GM15510 (cell line): ENCODE results near the gene NUDT8.

Experiments used
- POLR2A ChIP-seq: IDR thresholded peaks from 3 replicates; pipeline ENCODE4 v1.6.1; 2011; ENCODE audit warnings: borderline replicate concordance; ENCODE audit not compliant: insufficient read length; ENCODE audit errors: extremely low read depth

The NUDT8 gene

GRCh38 chr11:67611165-67611564, 18.6 kb downstream of the NUDT8 start:
- TF ChIP-seq POLR2A = no peak

GRCh38 chr11:67610302-67610868, 19.4 kb downstream of the NUDT8 start:
- TF ChIP-seq POLR2A = no peak

- TF ChIP-seq POLR2A = no peak
These were observed 20.4 kb downstream of the NUDT8 start for GRCh38 chr11:67609316-67609715.

GRCh38 chr11:67608486-67608885, 21.3 kb downstream of the NUDT8 start:
- no peak for TF ChIP-seq POLR2A

- no peak for TF ChIP-seq POLR2A
These were observed 22.2 kb downstream of the NUDT8 start for GRCh38 chr11:67607507-67607906.

DNA sequence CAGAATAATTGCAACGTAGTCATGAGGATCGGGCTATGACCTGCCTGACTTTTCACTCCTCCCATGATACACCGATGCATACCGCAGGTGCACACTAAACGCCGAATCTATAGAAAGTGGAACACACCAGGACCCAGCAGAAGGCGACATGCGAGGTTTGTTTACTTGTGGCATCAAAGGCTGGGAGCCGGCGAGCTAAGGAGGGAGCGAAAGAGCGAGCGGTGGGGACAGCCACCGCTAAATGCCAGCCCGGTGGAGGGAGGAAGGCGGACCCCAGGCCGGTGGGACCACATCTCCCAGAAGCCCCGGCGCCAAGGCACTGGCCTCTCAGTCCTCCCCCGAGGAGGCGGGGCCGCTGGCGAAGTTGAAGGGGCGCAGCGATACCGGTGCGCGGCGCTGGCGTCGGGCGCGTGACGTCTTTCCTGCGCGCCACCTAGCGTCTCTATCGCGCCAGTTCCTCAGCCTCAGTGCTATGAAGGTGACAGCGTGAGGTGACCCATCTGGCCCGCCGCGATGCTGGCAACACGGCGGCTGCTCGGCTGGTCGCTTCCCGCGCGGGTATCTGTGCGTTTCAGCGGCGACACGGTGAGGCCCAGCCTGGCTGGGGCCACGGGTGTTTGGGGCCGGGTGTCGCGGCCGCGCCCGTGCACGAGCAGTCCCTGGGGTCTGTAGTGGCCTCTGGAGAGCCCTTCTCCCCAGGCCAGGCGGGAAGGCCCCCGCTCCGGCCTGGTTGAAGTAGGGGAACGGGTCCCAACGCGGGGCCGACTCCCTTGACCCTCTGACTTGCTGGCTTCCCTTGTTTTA, 23.0 kb downstream of the NUDT8 start, which contains the start of gene NDUFV1:
Gene NDUFV1, plus strand, starts transcription at position 445 of the 804 bp plus-strand sequence. Its CDS starts 69 bp downstream, at position 514.
- TF ChIP-seq POLR2A = peak; percentile 82

DNA sequence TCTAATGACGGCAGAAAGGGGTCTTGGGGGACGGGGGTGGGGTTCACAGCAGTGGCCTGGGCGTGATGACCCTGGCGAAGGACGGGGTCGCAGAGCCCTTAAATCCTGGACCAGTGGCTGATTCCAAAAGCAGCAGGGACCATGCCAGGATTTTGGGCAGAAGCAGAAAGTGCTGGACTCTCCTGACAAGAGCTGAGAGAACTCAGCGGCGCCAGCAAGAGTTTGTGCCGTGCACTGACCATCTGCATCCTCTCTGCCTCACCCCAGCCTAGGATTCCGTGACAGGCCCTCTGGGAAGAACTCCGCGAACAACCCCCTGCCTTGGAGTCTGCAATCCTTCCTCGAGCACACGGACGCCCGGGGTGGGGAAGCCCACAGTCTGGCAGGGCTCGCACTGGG, 23.6 kb downstream of the NUDT8 start:
- TF ChIP-seq POLR2A = no peak

DNA sequence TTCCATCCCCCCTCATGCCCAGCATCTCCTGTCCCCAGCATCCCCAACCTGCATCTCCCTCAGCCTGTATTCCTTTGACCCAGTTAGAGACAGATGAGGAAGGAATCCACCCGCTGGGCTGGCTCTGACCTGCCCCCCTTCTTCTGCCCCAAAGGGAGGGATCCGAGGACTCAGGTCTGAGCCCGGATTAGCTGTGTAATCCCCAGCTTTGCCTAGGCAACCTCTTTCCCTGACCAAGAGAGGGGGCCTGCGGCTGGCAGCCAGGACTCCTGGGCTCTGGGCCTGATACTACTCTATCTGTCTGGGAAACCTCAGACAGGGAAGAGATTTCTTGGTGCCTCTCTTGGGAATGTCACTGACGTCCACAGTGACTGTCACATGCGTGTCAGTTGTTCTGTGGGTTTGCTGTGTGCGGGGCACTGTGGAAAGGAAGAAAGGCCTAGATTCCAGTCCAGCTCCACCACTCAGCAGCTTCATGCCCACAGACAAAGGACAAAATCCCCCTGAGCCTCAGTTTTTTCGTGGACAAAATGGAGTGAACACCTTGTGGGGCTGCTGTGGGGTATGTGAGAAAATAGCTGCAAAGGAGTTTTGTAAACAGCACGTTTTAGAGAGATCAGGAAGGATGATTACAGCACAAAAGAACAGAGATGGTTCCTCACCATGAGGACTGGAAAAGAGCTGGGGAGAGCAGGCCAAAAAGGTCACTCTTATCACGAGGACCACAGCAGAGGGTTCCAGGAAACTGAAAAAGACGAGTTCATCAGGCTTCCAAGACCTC, 24.3 kb downstream of the NUDT8 start:
- TF ChIP-seq POLR2A = no peak

DNA sequence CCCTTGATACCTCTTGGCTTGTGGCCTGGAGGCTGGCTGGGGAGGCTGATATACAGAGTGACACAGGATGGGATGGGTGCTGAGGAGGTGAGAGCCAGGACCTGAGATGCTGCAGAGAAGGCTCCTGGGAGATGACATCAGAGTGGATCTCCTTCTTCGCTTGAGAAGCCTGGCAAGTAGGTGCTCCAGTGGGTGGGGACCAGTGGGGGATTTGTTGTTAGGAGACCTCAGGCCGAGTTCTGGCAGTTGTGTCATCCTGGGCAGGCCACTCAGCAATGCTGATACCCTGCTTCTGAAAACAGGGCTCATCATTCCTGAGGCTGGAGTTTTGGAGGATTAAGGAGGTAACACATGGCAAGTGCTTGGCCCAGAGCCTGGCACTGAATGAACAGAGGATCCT, 24.9 kb downstream of the NUDT8 start:
- no peak for TF ChIP-seq POLR2A

- no peak for TF ChIP-seq POLR2A
These were observed 28.6 kb downstream of the NUDT8 start for GRCh38 chr11:67601098-67601497.

DNA sequence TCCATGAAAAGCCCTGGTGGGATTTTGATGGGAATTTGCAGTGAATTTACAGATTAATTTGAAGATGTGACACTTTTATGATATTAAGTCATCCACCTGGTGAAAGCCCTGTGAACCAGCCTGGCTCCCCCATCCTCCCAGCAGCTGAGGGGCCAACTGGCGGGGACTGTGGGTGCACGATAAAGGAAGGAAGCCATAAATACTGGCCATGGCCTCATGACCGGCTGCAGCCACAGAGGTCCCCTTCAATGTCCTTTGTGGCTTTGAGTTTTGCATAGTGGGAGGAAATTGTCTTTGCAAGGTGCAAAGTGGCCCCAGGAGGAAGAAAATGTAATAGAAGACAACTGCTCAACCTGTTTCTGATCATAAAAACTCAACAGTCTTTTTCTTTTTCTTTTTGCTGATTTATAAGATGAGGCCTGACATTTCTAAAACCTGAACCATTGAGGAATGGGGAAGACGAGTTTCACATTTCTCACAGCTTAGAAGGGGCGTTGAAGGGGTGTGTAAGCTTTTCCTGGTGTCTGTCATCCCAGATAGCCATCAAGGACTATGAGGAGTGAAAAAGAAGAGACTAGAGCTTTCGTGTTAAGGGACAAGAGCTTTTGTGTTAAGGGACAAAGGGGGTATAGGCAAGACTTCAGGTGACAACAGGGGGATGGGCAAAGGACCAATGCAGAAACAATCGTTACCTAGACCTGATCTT, 29.3 kb downstream of the NUDT8 start:
- TF ChIP-seq POLR2A = peak; percentile 40

DNA sequence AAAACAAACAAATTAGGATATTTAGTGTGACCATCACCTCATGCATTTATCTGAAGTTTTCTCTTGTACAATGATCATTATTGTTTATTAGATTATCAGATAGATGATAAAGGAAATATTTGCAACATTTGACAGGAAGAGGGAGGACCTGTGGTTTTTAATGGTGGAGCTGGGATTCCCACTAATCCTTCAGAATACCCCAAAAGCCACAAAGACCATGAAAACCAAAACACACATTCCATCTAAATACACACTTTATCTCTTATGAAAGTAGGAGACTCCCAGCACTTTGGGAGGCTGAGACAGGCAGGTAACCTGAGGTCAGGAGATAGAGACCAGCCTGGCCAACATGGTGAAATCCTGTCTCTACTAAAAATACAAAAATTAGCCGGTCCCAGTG, 30.6 kb downstream of the NUDT8 start:
- TF ChIP-seq POLR2A = no peak

GRCh38 chr11:67596753-67597300, 32.9 kb downstream of the NUDT8 start:
- no peak for TF ChIP-seq POLR2A

DNA sequence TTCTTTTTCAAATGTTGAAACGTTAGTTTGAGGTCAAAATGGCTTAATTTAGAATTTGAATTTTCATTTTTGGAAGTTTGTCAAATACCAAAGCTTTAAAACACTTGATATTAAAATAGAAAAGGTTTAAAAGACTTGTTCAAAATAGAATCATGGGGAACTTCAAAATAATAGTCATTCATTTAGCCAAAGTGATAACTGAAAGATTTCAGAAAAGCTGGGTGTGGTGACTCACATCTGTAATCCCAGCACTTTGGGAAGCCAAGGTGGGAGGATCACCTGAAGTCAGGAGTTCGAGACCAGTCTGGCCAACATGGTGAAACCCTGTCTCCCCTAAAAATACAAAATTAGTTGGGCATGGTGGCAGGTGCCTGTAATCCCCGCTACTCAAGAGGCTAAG, 35.3 kb downstream of the NUDT8 start:
- TF ChIP-seq POLR2A = no peak

GRCh38 chr11:67593565-67593905, 36.2 kb downstream of the NUDT8 start:
- TF ChIP-seq POLR2A = no peak
